HEK293 (cell line): ENCODE measurements around the gene HMCN2.

Experiments used
- CTCF ChIA-PET: fragments of 350-600 bp; formaldehyde crosslinking; extraction: SDS; loops from one replicate; lab custom pipeline; 2021; ENCODE audit warnings: antibody characterized with exemption; lab: Yijun Ruan, JAX
- POLR2A ChIA-PET: fragments of 300-600 bp; formaldehyde crosslinking; extraction: SDS; loops from one replicate; lab custom pipeline; 2020; ENCODE audit warnings: antibody characterized with exemption, inconsistent platforms; lab: Yijun Ruan, JAX
- H3K27ac ChIP-seq: fragments of 200-500 bp; sonication (Bioruptor generic); 2 replicates; pipeline ENCODE4 v1.5.1; 2014; ENCODE audit warnings: low read depth, low read length, control low read depth, inconsistent platforms; ENCODE audit errors: extremely low read depth
- H3K36me3 ChIP-seq, 2 experiments: fragments of 200-500 bp in 1 of 2; sonication (Bioruptor generic) in 1 of 2; 1 replicate in 1 of 2; 2 replicates in 1 of 2; pipeline ENCODE4 v1.5.1; 2014 to 2017; ENCODE audit warnings: inconsistent platforms in 2 of 2, low read length in 2 of 2; ENCODE audit not compliant: control insufficient read depth in 2 of 2, insufficient read depth in 1 of 2
- H3K4me1 ChIP-seq: fragments of 200-500 bp; sonication (Bioruptor generic); 2 replicates; pipeline ENCODE4 v1.5.1; 2014; ENCODE audit warnings: mild to moderate bottlenecking, low read length, inconsistent platforms; ENCODE audit not compliant: control insufficient read depth, insufficient read depth
- H3K4me3 ChIP-seq: 2 replicates; pipeline ENCODE4 v1.5.1; 2011; ENCODE audit warnings: low read depth, mild to moderate bottlenecking, control low read depth, low read length, moderate library complexity
- H3K9me3 ChIP-seq: fragments of 200-500 bp; sonication (Bioruptor generic); 2 replicates; pipeline ENCODE4 v1.5.1; 2014; ENCODE audit warnings: low read depth, low read length, inconsistent platforms; ENCODE audit not compliant: control insufficient read depth, insufficient read depth
- EGR2 ChIP-seq: fragments of 450-650 bp; formaldehyde crosslinking; IDR thresholded peaks from 2 replicates; pipeline ENCODE4 v1.5.1; 2016; ENCODE audit warnings: low read depth, missing biosample characterization, missing genetic modification characterization
- KLF1 ChIP-seq: fragments of 450-650 bp; formaldehyde crosslinking; IDR thresholded peaks from 2 replicates; pipeline ENCODE4 v1.5.1; 2016; ENCODE audit warnings: missing biosample characterization, missing genetic modification characterization
- KLF16 ChIP-seq: fragments of 450-650 bp; formaldehyde crosslinking; IDR thresholded peaks from 2 replicates; pipeline ENCODE4 v1.5.1; 2017; ENCODE audit warnings: missing biosample characterization, missing genetic modification characterization
- SETDB1 ChIP-seq: IDR thresholded peaks from one replicate; pipeline ENCODE4 v1.6.1; 2017; ENCODE audit warnings: mild to moderate bottlenecking, low read length, moderate library complexity, mixed read lengths; ENCODE audit not compliant: insufficient read length
- ZFHX2 ChIP-seq: fragments of 450-650 bp; formaldehyde crosslinking; conservative IDR thresholded peaks from 2 replicates; pipeline ENCODE4 v1.5.1; 2016; ENCODE audit warnings: missing biosample characterization, missing genetic modification characterization
- ZFP69B ChIP-seq: fragments of 450-650 bp; formaldehyde crosslinking; IDR thresholded peaks from 2 replicates; pipeline ENCODE4 v1.5.1; 2016; ENCODE audit warnings: missing biosample characterization, missing genetic modification characterization
- ZIC2 ChIP-seq: fragments of 450-650 bp; formaldehyde crosslinking; IDR thresholded peaks from 2 replicates; pipeline ENCODE4 v1.5.1; 2016; ENCODE audit warnings: missing biosample characterization, missing genetic modification characterization
- ZNF133 ChIP-seq: fragments of 450-650 bp; formaldehyde crosslinking; IDR thresholded peaks from 2 replicates; pipeline ENCODE4 v1.5.1; 2016; ENCODE audit warnings: missing biosample characterization, missing genetic modification characterization
- ZNF148 ChIP-seq: fragments of 450-650 bp; formaldehyde crosslinking; IDR thresholded peaks from 2 replicates; pipeline ENCODE4 v1.5.0; 2017; ENCODE audit warnings: missing biosample characterization, missing genetic modification characterization, borderline replicate concordance
- ZNF169 ChIP-seq: fragments of 450-650 bp; formaldehyde crosslinking; IDR thresholded peaks from 2 replicates; pipeline ENCODE4 v1.5.1; 2016; ENCODE audit warnings: missing biosample characterization, missing genetic modification characterization
- ZNF423 ChIP-seq: fragments of 450-650 bp; formaldehyde crosslinking; IDR thresholded peaks from 2 replicates; pipeline ENCODE4 v1.5.1; 2016; ENCODE audit warnings: missing biosample characterization, missing genetic modification characterization
- ZNF560 ChIP-seq: fragments of 450-650 bp; formaldehyde crosslinking; IDR thresholded peaks from 2 replicates; pipeline ENCODE4 v1.5.1; 2017; ENCODE audit warnings: missing biosample characterization, missing genetic modification characterization, borderline replicate concordance
- ZNF580 ChIP-seq: fragments of 450-650 bp; formaldehyde crosslinking; IDR thresholded peaks from 2 replicates; pipeline ENCODE4 v1.5.1; 2016; ENCODE audit warnings: missing biosample characterization, missing genetic modification characterization
- ZNF660 ChIP-seq: fragments of 450-650 bp; IDR thresholded peaks from 2 replicates; pipeline ENCODE4 v1.5.1; 2018; ENCODE audit warnings: missing biosample characterization, mild to moderate bottlenecking, missing genetic modification characterization
- ZNF76 ChIP-seq: fragments of 450-650 bp; formaldehyde crosslinking; IDR thresholded peaks from 2 replicates; pipeline ENCODE4; 2016; ENCODE audit warnings: low read depth, missing biosample characterization, missing genetic modification characterization, borderline replicate concordance
- ZNF768 ChIP-seq: fragments of 450-650 bp; formaldehyde crosslinking; IDR thresholded peaks from 2 replicates; pipeline ENCODE4 v1.5.1; 2018; ENCODE audit warnings: missing biosample characterization, mild to moderate bottlenecking, missing genetic modification characterization
- ZNF792 ChIP-seq: fragments of 450-650 bp; formaldehyde crosslinking; IDR thresholded peaks from 2 replicates; pipeline ENCODE4 v1.5.1; 2016; ENCODE audit warnings: missing biosample characterization, missing genetic modification characterization
- TF ChIP-seq, protein P1 (sequence below): fragments of 450-650 bp; formaldehyde crosslinking; IDR thresholded peaks from 2 replicates; pipeline ENCODE4 v1.5.1; 2016; ENCODE audit warnings: missing biosample characterization, missing genetic modification characterization, borderline replicate concordance
- TF ChIP-seq, protein P2 (sequence below): fragments of 450-650 bp; formaldehyde crosslinking; IDR thresholded peaks from 2 replicates; pipeline ENCODE4 v1.5.1; 2016; ENCODE audit warnings: missing biosample characterization, missing genetic modification characterization

HMCN2 gene

DNA sequence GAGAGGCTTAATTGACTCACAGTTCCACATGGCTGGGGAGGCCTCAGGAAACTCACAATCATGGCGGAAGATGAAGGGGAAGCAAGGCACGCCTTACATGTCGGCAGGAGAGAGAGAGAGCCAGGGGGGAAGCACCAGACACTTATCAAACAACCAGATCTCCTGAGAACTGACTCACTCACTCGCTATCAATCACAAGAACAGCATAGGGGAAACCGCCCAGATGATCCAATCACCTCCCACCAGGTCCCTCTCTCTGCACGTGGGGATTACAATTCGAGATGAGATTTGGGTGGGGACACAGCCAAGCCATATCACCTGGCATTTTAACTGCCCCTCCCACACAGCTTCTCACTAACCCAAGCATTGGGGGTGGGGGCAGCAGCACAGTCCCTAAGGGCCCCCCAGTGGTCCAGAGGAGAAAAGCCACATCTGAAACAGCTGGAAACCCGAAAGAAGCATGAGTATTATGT, 103.1 kb downstream of the HMCN2 start (continued):
- TF ChIP-seq, protein P1, sequence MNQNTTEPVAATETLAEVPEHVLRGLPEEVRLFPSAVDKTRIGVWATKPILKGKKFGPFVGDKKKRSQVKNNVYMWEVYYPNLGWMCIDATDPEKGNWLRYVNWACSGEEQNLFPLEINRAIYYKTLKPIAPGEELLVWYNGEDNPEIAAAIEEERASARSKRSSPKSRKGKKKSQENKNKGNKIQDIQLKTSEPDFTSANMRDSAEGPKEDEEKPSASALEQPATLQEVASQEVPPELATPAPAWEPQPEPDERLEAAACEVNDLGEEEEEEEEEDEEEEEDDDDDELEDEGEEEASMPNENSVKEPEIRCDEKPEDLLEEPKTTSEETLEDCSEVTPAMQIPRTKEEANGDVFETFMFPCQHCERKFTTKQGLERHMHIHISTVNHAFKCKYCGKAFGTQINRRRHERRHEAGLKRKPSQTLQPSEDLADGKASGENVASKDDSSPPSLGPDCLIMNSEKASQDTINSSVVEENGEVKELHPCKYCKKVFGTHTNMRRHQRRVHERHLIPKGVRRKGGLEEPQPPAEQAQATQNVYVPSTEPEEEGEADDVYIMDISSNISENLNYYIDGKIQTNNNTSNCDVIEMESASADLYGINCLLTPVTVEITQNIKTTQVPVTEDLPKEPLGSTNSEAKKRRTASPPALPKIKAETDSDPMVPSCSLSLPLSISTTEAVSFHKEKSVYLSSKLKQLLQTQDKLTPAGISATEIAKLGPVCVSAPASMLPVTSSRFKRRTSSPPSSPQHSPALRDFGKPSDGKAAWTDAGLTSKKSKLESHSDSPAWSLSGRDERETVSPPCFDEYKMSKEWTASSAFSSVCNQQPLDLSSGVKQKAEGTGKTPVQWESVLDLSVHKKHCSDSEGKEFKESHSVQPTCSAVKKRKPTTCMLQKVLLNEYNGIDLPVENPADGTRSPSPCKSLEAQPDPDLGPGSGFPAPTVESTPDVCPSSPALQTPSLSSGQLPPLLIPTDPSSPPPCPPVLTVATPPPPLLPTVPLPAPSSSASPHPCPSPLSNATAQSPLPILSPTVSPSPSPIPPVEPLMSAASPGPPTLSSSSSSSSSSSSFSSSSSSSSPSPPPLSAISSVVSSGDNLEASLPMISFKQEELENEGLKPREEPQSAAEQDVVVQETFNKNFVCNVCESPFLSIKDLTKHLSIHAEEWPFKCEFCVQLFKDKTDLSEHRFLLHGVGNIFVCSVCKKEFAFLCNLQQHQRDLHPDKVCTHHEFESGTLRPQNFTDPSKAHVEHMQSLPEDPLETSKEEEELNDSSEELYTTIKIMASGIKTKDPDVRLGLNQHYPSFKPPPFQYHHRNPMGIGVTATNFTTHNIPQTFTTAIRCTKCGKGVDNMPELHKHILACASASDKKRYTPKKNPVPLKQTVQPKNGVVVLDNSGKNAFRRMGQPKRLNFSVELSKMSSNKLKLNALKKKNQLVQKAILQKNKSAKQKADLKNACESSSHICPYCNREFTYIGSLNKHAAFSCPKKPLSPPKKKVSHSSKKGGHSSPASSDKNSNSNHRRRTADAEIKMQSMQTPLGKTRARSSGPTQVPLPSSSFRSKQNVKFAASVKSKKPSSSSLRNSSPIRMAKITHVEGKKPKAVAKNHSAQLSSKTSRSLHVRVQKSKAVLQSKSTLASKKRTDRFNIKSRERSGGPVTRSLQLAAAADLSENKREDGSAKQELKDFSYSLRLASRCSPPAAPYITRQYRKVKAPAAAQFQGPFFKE (tag by site-specific recombination) = no peak
- TF ChIP-seq ZIC2 (tag by site-specific recombination) (peak; percentile 28; the same call in 1 of the 2 replicates), ZFP69B (tag by site-specific recombination) (no peak), ZNF560 (tag by site-specific recombination) (no peak), SETDB1 (peak; percentile 85), ZFHX2 (tag by site-specific recombination) (peak; percentile 80), ZNF169 (tag by site-specific recombination) (no peak), ZNF580 (tag by site-specific recombination) (no peak), ZNF148 (tag by site-specific recombination) (no peak), KLF16 (no peak), ZNF660 (tag by site-specific recombination) (no peak), EGR2 (tag by site-specific recombination) (peak; percentile 92)

- H3K36me3 ChIP-seq = no peaks in the 10 kb centered on the region
- POLR2A ChIA-PET = interaction anchor here (0.7 kb wide), 1 partner anchor 323 kb away, joined by 3 read pairs; the partner anchor contains the start of gene EXOSC2
- H3K4me3 ChIP-seq = no peak overlapping the region
- no peak overlapping the region for H3K27ac ChIP-seq
- CTCF ChIA-PET = interaction anchor here (1.3 kb wide), 1 partner anchor 262 kb away, joined by 5 read pairs; no protein-coding TSS in a partner anchor
- no peaks in the 10 kb centered on the region for H3K4me1 ChIP-seq
- peak; percentile 95 for TF ChIP-seq KLF1 (tag by site-specific recombination)
- no peak for TF ChIP-seq ZNF423 (tag by site-specific recombination)
- TF ChIP-seq ZNF76 = no peak
- no peak for TF ChIP-seq ZNF768
- TF ChIP-seq ZFHX2 (tag by site-specific recombination) = peak; percentile 31; the same call in 1 of the 2 replicates
- no peak for TF ChIP-seq ZNF133 (tag by site-specific recombination)
- TF ChIP-seq, protein P2, sequence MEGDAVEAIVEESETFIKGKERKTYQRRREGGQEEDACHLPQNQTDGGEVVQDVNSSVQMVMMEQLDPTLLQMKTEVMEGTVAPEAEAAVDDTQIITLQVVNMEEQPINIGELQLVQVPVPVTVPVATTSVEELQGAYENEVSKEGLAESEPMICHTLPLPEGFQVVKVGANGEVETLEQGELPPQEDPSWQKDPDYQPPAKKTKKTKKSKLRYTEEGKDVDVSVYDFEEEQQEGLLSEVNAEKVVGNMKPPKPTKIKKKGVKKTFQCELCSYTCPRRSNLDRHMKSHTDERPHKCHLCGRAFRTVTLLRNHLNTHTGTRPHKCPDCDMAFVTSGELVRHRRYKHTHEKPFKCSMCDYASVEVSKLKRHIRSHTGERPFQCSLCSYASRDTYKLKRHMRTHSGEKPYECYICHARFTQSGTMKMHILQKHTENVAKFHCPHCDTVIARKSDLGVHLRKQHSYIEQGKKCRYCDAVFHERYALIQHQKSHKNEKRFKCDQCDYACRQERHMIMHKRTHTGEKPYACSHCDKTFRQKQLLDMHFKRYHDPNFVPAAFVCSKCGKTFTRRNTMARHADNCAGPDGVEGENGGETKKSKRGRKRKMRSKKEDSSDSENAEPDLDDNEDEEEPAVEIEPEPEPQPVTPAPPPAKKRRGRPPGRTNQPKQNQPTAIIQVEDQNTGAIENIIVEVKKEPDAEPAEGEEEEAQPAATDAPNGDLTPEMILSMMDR (tag by site-specific recombination) = no peak
- no peak for TF ChIP-seq ZNF792
- TF ChIP-seq, all 188 proteins: peak for 2
- no peaks in the 10 kb centered on the region for H3K9me3 ChIP-seq
Measured at GRCh38 chr9:130370226-130370625, 104.7 kb downstream of the HMCN2 start.
